ENCODE measurements around the gene GPR146. TPM values are rescaled to one million over a fixed set of nuclear protein-coding genes. Genes with fewer than 3 reads are reported as not detected.
A peak's percentile ranks its signal among the peaks of the same experiment; 100 is the strongest.

Gene GPR146
- total and polyA plus RNA-seq, 9 of the 15 experiments (the other 6 are each of a cell fraction or from before 2014, with no cell fraction given) = 0.22 to 3.6 (median 0.64) TPM; not detected in 2

GRCh38 chr7:1045069-1046063, 1.0 kb downstream of the GPR146 start:
- peaks cover 54 to 75% of the 10 kb centered on the region in 2 experiments for H3K4me1 ChIP-seq (replicated peaks in 1 of 2; ENCODE audit: control insufficient read depth in 2 of 2, insufficient read depth in 2 of 2, low read length in 2 of 2)
- peaks cover 5% of the 10 kb centered on the region; the same call in 1 of the 2 replicates for H4K20me1 ChIP-seq (replicated peaks; ENCODE audit: control insufficient read depth, insufficient read depth, low read length)
- FAIRE-seq (peak; percentile 67), ATAC-seq (no peak), DNase-seq (ENCODE audit: extremely low read depth in 1 of 4, low spot score in 3 of 4) (peak in 1 of 4 experiments; percentile 33)
- H3K27ac ChIP-seq (ENCODE audit: extremely low read depth, low read depth, low read length) = no peak overlapping the region; the same call in 2 of the 3 replicates
- peaks cover 31% of the 10 kb centered on the region; the same call in 2 of the 3 replicates for H3K79me2 ChIP-seq (ENCODE audit: control insufficient read depth, insufficient read depth, low read length)
- no peaks in the 10 kb centered on the region for H3K9me3 ChIP-seq (replicated peaks; ENCODE audit: control insufficient read depth, insufficient read depth, low read depth, low read length)
- in situ Hi-C loops (cut with MboI) (no loop called here), intact Hi-C loops (cut with micrococcal nuclease) (no loop called here)
- H3K27me3 ChIP-seq (ENCODE audit: control insufficient read depth in 2 of 2, insufficient read depth in 2 of 2, low read length in 2 of 2) = no peaks in the 10 kb centered on the region
- peak overlapping the region; percentile 83 for H3K4me2 ChIP-seq (ENCODE audit: insufficient read depth, low read length)
- no TSS peak for BruUV-seq (replicated peaks)
- POLR2A ChIA-PET = interaction anchor here (0.6 to 1.8 kb wide), 6 partner anchors 9 to 49 kb away, joined by 3 to 9 read pairs (median 4); no protein-coding TSS in a partner anchor
- no peak overlapping the region for H2AFZ ChIP-seq (ENCODE audit: low read depth, low read length)
- peak overlapping the region; percentile 66 to 88; a peak in 3 of 4 replicates for H3K9ac ChIP-seq (ENCODE audit: insufficient read depth in 1 of 2, low read depth in 2 of 2, low read length in 2 of 2)
- H3K36me3 ChIP-seq (ENCODE audit: control insufficient read depth, insufficient read depth, low read length) = peaks cover 3% of the 10 kb centered on the region; the same call in 1 of the 3 replicates
- H3K9me1 ChIP-seq (ENCODE audit: control insufficient read depth, insufficient read depth, low read length) = no peaks in the 10 kb centered on the region
- CTCF ChIA-PET (ENCODE audit: low intra/inter-chr PET ratio) = interaction anchor here (1.3 kb wide), 1 partner anchor 53 kb away, joined by 5 read pairs; no protein-coding TSS in a partner anchor
- 50% methylated on average over 21 of the region's 21 CpGs for WGBS (ENCODE audit: insufficient coverage, low coverage, missing lambda C conversion rate)
- H3K4me3 ChIP-seq = peak overlapping the region; percentile 62
- TF ChIP-seq TCF3 (CRISPR knock-in tag; IDR thresholded peaks at IDR 0.05) (peak; percentile 20; the same call in 1 of the 2 replicates), ZBTB40 (IDR thresholded peaks at IDR 0.05) (no peak), ZBTB40 (CRISPR knock-in tag; IDR thresholded peaks at IDR 0.05) (no peak), KDM4B (IDR thresholded peaks at IDR 0.05; ENCODE audit: borderline replicate concordance in 2 of 2, low read depth in 1 of 2) (no peak), THRA (IDR thresholded peaks at IDR 0.05) (no peak), GATAD2A (IDR thresholded peaks at IDR 0.05) (no peak), TCF7 (IDR thresholded peaks at IDR 0.05; ENCODE audit: borderline replicate concordance) (peak; percentile 72; the same call in 1 of the 2 replicates)
